ENCODE data around the gene CHD2.

DNA sequence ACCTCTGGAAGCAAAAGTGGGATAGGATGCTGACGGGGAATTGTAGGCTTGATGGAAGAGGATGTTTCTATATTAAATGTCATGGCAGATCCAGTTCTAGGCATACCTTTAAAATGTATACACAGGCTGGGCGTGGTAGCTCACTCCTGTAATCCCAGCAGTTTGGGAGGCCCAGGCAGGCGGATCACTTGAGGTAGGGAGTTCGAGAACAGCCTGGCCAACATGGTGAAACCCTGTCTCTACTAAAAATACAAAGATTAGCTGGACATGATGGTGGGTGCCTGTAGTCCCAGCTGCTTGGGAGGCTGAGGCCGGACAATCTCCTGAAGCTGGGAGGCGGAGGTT, 8.6 kb downstream of the CHD2 start:
- TF ChIP-seq, protein P1, sequence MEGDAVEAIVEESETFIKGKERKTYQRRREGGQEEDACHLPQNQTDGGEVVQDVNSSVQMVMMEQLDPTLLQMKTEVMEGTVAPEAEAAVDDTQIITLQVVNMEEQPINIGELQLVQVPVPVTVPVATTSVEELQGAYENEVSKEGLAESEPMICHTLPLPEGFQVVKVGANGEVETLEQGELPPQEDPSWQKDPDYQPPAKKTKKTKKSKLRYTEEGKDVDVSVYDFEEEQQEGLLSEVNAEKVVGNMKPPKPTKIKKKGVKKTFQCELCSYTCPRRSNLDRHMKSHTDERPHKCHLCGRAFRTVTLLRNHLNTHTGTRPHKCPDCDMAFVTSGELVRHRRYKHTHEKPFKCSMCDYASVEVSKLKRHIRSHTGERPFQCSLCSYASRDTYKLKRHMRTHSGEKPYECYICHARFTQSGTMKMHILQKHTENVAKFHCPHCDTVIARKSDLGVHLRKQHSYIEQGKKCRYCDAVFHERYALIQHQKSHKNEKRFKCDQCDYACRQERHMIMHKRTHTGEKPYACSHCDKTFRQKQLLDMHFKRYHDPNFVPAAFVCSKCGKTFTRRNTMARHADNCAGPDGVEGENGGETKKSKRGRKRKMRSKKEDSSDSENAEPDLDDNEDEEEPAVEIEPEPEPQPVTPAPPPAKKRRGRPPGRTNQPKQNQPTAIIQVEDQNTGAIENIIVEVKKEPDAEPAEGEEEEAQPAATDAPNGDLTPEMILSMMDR (IDR thresholded peaks at IDR 0.05): no peak
- no peak for TF ChIP-seq KDM5A (IDR thresholded peaks at IDR 0.05)
- TF ChIP-seq, protein P2, sequence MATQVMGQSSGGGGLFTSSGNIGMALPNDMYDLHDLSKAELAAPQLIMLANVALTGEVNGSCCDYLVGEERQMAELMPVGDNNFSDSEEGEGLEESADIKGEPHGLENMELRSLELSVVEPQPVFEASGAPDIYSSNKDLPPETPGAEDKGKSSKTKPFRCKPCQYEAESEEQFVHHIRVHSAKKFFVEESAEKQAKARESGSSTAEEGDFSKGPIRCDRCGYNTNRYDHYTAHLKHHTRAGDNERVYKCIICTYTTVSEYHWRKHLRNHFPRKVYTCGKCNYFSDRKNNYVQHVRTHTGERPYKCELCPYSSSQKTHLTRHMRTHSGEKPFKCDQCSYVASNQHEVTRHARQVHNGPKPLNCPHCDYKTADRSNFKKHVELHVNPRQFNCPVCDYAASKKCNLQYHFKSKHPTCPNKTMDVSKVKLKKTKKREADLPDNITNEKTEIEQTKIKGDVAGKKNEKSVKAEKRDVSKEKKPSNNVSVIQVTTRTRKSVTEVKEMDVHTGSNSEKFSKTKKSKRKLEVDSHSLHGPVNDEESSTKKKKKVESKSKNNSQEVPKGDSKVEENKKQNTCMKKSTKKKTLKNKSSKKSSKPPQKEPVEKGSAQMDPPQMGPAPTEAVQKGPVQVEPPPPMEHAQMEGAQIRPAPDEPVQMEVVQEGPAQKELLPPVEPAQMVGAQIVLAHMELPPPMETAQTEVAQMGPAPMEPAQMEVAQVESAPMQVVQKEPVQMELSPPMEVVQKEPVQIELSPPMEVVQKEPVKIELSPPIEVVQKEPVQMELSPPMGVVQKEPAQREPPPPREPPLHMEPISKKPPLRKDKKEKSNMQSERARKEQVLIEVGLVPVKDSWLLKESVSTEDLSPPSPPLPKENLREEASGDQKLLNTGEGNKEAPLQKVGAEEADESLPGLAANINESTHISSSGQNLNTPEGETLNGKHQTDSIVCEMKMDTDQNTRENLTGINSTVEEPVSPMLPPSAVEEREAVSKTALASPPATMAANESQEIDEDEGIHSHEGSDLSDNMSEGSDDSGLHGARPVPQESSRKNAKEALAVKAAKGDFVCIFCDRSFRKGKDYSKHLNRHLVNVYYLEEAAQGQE (IDR thresholded peaks at IDR 0.05): no peak

Measured in A549 (cell line).